Fibroblast of the aortic adventitia (primary cell): ENCODE measurements around the gene SRGAP3. TPM values are rescaled to one million over a fixed set of nuclear protein-coding genes. Genes with fewer than 3 reads are reported as not detected.

Experiments used
- DNase-seq: peaks from one replicate; pipeline ENCODE4 v3.0.0-alpha.2; 2010; ENCODE audit warnings: low read depth
- H3K4me3 ChIP-seq: 2 replicates; pipeline ENCODE4 v1.5.1; 2011; ENCODE audit warnings: low read depth, mild to moderate bottlenecking, control low read depth, low read length, moderate library complexity
- total RNA-seq: library from RNA; depleted of rRNA; stranded (reverse); fragments of >200 nt; gene quantifications from 2 replicates; pipeline ENCODE4 v1.2.3, GENCODE V29; 2012; ENCODE audit warnings: low replicate concordance
- TF ChIP-seq, protein P1 (sequence below): IDR thresholded peaks from 2 replicates; pipeline ENCODE4 v1.5.1; 2011; ENCODE audit warnings: mild to moderate bottlenecking, low read length, control low read depth, inconsistent platforms; ENCODE audit not compliant: insufficient read depth

Gene SRGAP3
- total RNA-seq, 1 donor, result 4.6 TPM

DNA sequence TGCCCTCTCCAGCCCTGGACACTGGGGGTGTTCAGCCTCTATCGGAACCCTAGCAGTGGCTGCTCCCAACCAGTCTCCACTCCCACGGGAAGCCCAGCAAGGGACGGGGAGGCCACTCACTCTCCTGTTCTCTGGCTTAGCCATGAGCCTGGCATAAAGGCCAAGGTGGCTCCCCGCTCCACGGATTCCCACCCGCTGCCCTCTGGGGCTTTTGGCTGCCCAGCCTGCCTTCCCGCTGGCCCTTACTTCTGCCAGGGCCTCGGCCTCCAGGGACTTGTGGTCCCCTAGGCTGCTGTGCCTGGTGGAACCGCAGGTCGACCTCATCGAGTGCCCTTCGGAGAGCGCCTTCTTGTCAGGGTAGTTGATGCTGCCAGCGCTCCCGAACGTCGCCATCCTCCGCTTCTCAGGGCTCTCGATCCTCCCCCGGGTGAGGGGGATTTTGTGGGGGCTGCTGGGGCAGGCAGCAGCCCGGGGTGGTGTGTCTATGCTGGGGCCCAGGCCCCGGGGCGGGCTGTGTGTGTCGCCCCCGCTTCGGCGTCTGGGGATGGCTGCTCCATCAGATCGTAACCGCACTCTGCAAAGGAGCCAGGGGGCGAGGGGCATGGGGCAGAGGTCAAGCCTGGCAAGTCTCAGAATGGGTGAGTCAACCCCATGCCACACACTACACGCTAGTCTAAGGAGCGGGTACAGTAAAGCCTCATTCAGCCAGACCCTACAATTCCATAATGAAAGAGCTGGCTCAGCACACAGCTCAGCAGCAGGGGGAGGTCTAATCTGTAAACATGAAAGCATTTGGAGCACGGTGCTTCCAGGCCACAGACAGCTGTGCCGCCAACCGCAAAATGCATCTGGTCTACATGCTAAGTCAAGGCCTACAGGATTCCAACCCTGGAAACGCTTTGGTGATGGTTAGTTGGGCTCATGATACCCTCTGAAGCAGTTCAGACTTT, 258.9 kb downstream of the SRGAP3 start:
- TF ChIP-seq, protein P1, sequence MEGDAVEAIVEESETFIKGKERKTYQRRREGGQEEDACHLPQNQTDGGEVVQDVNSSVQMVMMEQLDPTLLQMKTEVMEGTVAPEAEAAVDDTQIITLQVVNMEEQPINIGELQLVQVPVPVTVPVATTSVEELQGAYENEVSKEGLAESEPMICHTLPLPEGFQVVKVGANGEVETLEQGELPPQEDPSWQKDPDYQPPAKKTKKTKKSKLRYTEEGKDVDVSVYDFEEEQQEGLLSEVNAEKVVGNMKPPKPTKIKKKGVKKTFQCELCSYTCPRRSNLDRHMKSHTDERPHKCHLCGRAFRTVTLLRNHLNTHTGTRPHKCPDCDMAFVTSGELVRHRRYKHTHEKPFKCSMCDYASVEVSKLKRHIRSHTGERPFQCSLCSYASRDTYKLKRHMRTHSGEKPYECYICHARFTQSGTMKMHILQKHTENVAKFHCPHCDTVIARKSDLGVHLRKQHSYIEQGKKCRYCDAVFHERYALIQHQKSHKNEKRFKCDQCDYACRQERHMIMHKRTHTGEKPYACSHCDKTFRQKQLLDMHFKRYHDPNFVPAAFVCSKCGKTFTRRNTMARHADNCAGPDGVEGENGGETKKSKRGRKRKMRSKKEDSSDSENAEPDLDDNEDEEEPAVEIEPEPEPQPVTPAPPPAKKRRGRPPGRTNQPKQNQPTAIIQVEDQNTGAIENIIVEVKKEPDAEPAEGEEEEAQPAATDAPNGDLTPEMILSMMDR, result no peak
- no peak for DNase-seq
- H3K4me3 ChIP-seq, result no peak overlapping the region

- no peak overlapping the region for H3K4me3 ChIP-seq
- DNase-seq, result no peak
- TF ChIP-seq, protein P1, result no peak
Observed at GRCh38 chr3:8988791-8989558, 260.5 kb downstream of the SRGAP3 start.

- TF ChIP-seq, protein P1, result no peak
- no peak overlapping the region for H3K4me3 ChIP-seq
- DNase-seq, result no peak
Observed at GRCh38 chr3:8988384-8988655, 261.1 kb downstream of the SRGAP3 start.

DNA sequence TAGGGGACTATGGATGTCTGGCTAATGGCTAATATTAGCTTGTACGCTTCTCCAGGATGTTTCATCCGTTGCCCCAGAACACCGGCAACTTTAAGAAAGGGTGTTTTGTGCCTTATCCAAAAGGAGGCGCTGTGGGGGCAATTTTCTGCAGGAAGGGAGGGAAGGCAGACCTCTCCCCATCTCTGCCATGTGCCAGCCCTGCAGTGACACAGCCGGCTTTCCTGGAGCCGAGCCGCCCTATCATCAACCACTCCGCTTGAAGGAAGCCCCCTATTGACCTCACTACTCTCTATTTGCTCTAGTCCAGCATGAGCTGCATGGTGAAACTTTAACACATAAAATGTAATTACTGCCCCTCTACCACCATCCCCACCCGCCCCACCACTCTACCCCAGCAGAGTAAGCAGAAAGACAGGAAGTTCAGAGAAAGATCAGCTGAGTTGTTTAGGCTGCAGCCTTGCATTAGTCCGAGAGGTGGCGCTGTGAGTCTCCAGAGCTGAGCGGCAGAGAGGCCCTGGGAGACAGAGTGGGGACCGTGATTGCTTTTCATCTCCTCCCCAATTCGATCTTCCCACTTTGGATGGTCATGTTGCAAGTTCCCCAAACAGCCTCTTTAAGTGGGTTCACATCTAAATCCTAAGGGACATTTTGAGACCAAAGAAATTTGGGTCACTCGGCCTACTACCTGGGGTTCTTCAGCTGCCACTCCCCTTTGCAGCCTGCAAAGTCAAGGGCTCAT, 261.6 kb downstream of the SRGAP3 start:
- TF ChIP-seq, protein P1, result peak; percentile 89
- DNase-seq, result peak; percentile 62
- H3K4me3 ChIP-seq, result no peak overlapping the region

DNA sequence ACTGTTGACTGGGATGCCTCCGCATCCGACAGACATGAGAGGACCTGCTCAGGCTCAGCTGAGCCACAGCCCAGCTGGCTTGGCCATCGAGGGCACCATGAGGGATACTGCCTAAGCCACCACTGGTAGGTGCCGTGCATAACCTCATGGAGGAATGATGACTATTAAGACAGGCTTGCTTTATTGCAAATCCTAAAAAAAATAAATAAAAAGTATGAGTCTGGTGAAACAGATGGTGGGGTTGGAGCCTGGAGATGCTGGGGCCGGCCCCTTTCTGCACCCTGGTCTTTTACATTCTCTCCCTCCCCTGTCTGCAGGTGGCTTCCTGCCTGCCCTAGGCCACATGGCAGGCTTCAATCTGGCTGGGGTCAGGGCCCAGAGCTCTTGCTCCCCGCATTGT, 262.2 kb downstream of the SRGAP3 start:
- no peak overlapping the region for H3K4me3 ChIP-seq
- TF ChIP-seq, protein P1, result no peak
- no peak for DNase-seq

GRCh38 chr3:8986741-8987140, 262.7 kb downstream of the SRGAP3 start:
- TF ChIP-seq, protein P1, result no peak
- no peak overlapping the region for H3K4me3 ChIP-seq
- no peak for DNase-seq
